Testis (tissue), 2 donors: ENCODE results near the gene ARSA.

Experiments
- CTCF ChIP-seq, 3 experiments: fragments of 450-650 bp in 2 of 3; fragments of 200-600 bp in 1 of 3; sonication (generic) in 1 of 3; IDR thresholded peaks; one replicate each; pipeline ENCODE4 v1.5.1; 2016 to 2019; ENCODE audit warnings: antibody characterized with exemption in 3 of 3, mild to moderate bottlenecking in 2 of 3, moderate library complexity in 1 of 3
- POLR2A ChIP-seq: fragments of 450-650 bp; IDR thresholded peaks from one replicate; pipeline ENCODE4 v1.6.1; 2017; ENCODE audit warnings: antibody characterized with exemption, mild to moderate bottlenecking, moderate library complexity

GRCh38 chr22:50597097-50597496 lies 30.9 kb downstream of the ARSA start:
- no peak for TF ChIP-seq CTCF (IDR thresholded peaks at IDR 0.05)
- TF ChIP-seq POLR2A, result no peak
